ENCODE data around the gene NXNL1. TPM values are rescaled to one million over a fixed set of nuclear protein-coding genes. Genes with fewer than 3 reads are reported as not detected.

The NXNL1 gene
- total RNA-seq, 1 experiment from 2014 or later = not detected

DNA sequence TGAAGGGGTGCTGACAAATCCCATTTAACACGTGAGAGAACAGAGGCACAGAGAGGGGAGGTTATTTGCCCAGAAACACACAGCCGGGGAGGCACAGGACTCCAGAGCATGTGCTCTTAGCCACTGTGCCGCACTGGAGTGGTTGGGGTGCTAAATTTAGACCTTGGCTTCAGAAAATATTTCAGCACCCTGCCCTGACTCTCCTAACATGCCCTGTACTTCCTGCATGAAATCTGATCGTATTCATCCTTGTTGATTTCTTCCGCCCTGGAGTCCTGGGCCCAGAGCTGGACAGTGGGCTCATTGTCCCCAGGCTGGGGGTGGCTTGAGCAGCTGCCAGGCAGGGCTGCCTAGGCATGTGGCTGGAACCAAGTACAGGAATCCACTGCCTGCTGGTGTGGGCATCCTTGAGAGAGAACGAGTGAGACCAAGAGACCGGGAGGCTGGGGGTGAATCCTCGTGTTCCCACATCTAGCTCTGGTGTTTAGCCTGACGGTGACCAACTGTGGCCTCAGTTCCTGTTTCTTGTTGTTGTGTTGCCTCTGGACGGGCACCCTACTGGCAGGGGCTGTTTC lies 14.9 kb upstream of the NXNL1 start:
- H3K79me2 ChIP-seq (ENCODE audit: insufficient read depth, low read length) = peaks cover 12% of the 10 kb centered on the region; the same call in 1 of the 2 replicates
- TF ChIP-seq RAD21 (IDR thresholded peaks at IDR 0.05; ENCODE audit: low read depth) (no peak), POLR2AphosphoS5 (IDR thresholded peaks at IDR 0.05; ENCODE audit: low read depth, low read length) (peak; percentile 55; the same call in 1 of the 2 replicates), ZFX (IDR thresholded peaks at IDR 0.05) (no peak), SP1 (IDR thresholded peaks at IDR 0.05; ENCODE audit: low read depth) (peak; percentile 76), ELF1 (IDR thresholded peaks at IDR 0.05; ENCODE audit: borderline replicate concordance, low read depth) (no peak), SRF (IDR thresholded peaks at IDR 0.05; ENCODE audit: low read depth) (no peak; the same call in 1 of the 2 replicates), POLR2A (IDR thresholded peaks at IDR 0.05; ENCODE audit: borderline replicate concordance, extremely low read depth, insufficient read depth, insufficient read length) (no peak), CEBPB (IDR thresholded peaks at IDR 0.05; ENCODE audit: low read depth) (no peak), ZNF274 (IDR thresholded peaks at IDR 0.05; ENCODE audit: low read depth, low read length) (no peak), EZH2phosphoT487 (IDR thresholded peaks at IDR 0.05; ENCODE audit: borderline replicate concordance) (no peak), CBX3 (IDR thresholded peaks at IDR 0.05; ENCODE audit: low read depth) (no peak), EZH2 (IDR thresholded peaks at IDR 0.05) (no peak), YY1 (IDR thresholded peaks at IDR 0.05; ENCODE audit: extremely low read depth, insufficient replicate concordance, low read depth, low read length) (peak; percentile 28), ATF3 (IDR thresholded peaks at IDR 0.05) (no peak), ZBTB33 (IDR thresholded peaks at IDR 0.05; ENCODE audit: extremely low read depth, insufficient replicate concordance, low read length) (no peak), MAX (IDR thresholded peaks at IDR 0.05) (peak; percentile 89), TCF7L2 (IDR thresholded peaks at IDR 0.05; ENCODE audit: borderline replicate concordance, extremely low read depth, insufficient read depth, insufficient read length) (no peak), EGR1 (IDR thresholded peaks at IDR 0.05; ENCODE audit: low read depth) (no peak), REST (IDR thresholded peaks at IDR 0.05; ENCODE audit: low read depth) (no peak)

More for the DNA sequence above, 14.9 kb upstream of the NXNL1 start:
- CTCF ChIA-PET = interaction anchor here (0.6 to 1.1 kb wide), 2 partner anchors 21 to 72 kb away, joined by 4 to 5 read pairs; no protein-coding TSS in a partner anchor
- BruUV-seq (replicated peaks) = no TSS peak
- H3K27ac ChIP-seq (ENCODE audit: low read depth, low read length) = peak overlapping the region; percentile 78
- no peak overlapping the region for H2AFZ ChIP-seq (ENCODE audit: low read depth, low read length, poor library complexity, severe bottlenecking)
- 0 out of 4 replicates have a peak overlapping the region, but pooled peaks of 1 of the 2 experiments have one; percentile 19 for H3K4me3 ChIP-seq (replicated peaks in 1 of 2; ENCODE audit: low read depth in 1 of 2, low read length in 2 of 2)
- H3K9me3 ChIP-seq (ENCODE audit: control insufficient read depth in 1 of 2, insufficient read depth in 1 of 2, low read depth in 1 of 2, low read length in 2 of 2) = no peaks in the 10 kb centered on the region
- H3K27me3 ChIP-seq (ENCODE audit: insufficient read depth, low read length) = no peaks in the 10 kb centered on the region
- peak; percentile 86 for ATAC-seq
- peak; percentile 69 for DNase-seq (ENCODE audit: low read depth, low spot score)
- peak overlapping the region; percentile 43 for H3K9ac ChIP-seq (ENCODE audit: low read length)
- H3K9me2 ChIP-seq (ENCODE audit: insufficient read depth) = no peaks in the 10 kb centered on the region
- no peaks in the 10 kb centered on the region for H4K20me1 ChIP-seq (ENCODE audit: insufficient read depth)
- intact Hi-C loops (cut with micrococcal nuclease) = no loop called here
- no peaks in the 10 kb centered on the region for H3K36me3 ChIP-seq (ENCODE audit: control insufficient read depth in 1 of 2, insufficient read depth in 2 of 2, low read length in 2 of 2)
- POLR2A ChIA-PET = interaction anchor here (0.6 kb wide), 1 partner anchor 384 kb away, joined by 3 read pairs; no protein-coding TSS in a partner anchor
- RAD21 ChIA-PET (ENCODE audit: low non-redundant PET in 1 of 2, low total read pairs in 2 of 2, uncharacterized antibody in 2 of 2, unreplicated experiment in 2 of 2) = no interaction called here
- peaks cover 51 to 79% of the 10 kb centered on the region in 2 experiments for H3K4me1 ChIP-seq (ENCODE audit: control insufficient read depth in 1 of 2, insufficient read depth in 2 of 2, low read length in 2 of 2)
- H3K4me2 ChIP-seq (ENCODE audit: low read length) = peak overlapping the region; percentile 68
